Astrocyte (in vitro differentiated cells and primary cell): ENCODE measurements around the gene SSTR5.

Source experiments
- CTCF ChIP-seq: IDR thresholded peaks from 2 replicates; pipeline ENCODE4 v1.5.1; 2011; ENCODE audit warnings: low read depth, mild to moderate bottlenecking, inconsistent platforms, low read length, moderate library complexity; ENCODE audit not compliant: insufficient read depth
- EZH2 ChIP-seq: IDR thresholded peaks from 2 replicates; pipeline ENCODE4 v1.6.1; 2012; ENCODE audit warnings: mild to moderate bottlenecking, low read length, inconsistent platforms; ENCODE audit not compliant: insufficient read depth

- TF ChIP-seq CTCF = no peak
- TF ChIP-seq EZH2 = no peak
These were observed 9.9 kb downstream of the SSTR5 start for GRCh38 chr16:1082266-1082951.
